Caco-2 (cell line): Measurements from ENCODE around the gene SMIM45.

Experiments
- BruUV-seq: library from RNA; stranded (reverse); fragments of 400-500 nt; replicated peaks from 2 replicates; lab custom pipeline; 2021; lab: Mats Ljungman, UMichigan
- CTCF ChIA-PET: fragments of 300-600 bp; sonication (Branson Sonifier 250); formaldehyde crosslinking; loops from one replicate; lab custom pipeline; 2022; ENCODE audit warnings: antibody characterized with exemption; lab: Charles Lee
- POLR2A ChIA-PET: fragments of 300-600 bp; sonication (Branson Sonifier 250); formaldehyde crosslinking; loops from one replicate; lab custom pipeline; 2022; ENCODE audit warnings: antibody characterized with exemption; lab: Charles Lee
- DNase-seq, 2 experiments: peaks; one replicate each; pipeline versions ENCODE4 v3.0.0 to v3.0.0-alpha.2; 2020 to 2022
- H3K27me3 ChIP-seq: replicated peaks from 2 replicates; pipeline ENCODE4 v1.6.0; 2011; ENCODE audit warnings: low read length; ENCODE audit not compliant: control insufficient read depth, insufficient read depth
- H3K36me3 ChIP-seq: 2 replicates; pipeline ENCODE4 v1.5.1; 2011; ENCODE audit warnings: low read length; ENCODE audit not compliant: control insufficient read depth, insufficient read depth
- H3K4me1 ChIP-seq: fragments of 250-450 bp; sonication (Bioruptor Pico); 2 replicates; pipeline ENCODE4 v1.5.1; 2020; ENCODE audit warnings: mild to moderate bottlenecking
- H3K4me3 ChIP-seq: 2 replicates; pipeline ENCODE4 v1.5.1; 2011; ENCODE audit warnings: low read depth, mild to moderate bottlenecking, control low read depth, low read length
- H3K9me3 ChIP-seq: fragments of 250-450 bp; sonication (Bioruptor Pico); 2 replicates; pipeline ENCODE4 v1.5.1; 2020; ENCODE audit warnings: mild to moderate bottlenecking, moderate library complexity
- H3K27ac Mint-ChIP-seq: one replicate; pipeline ENCODE4 v1.8.0; 2022; ENCODE audit warnings: mixed read lengths; ENCODE audit not compliant: unreplicated experiment
- H3K27me3 Mint-ChIP-seq: one replicate; pipeline ENCODE4 v1.8.0; 2022; ENCODE audit warnings: mixed read lengths; ENCODE audit not compliant: insufficient read depth, unreplicated experiment
- H3K36me3 Mint-ChIP-seq: one replicate; pipeline ENCODE4 v1.8.0; 2022; ENCODE audit warnings: mild to moderate bottlenecking, mixed read lengths; ENCODE audit not compliant: insufficient read depth, unreplicated experiment
- H3K4me1 Mint-ChIP-seq: one replicate; pipeline ENCODE4 v1.8.0; 2022; ENCODE audit warnings: low read depth, mixed read lengths; ENCODE audit not compliant: unreplicated experiment
- H3K4me3 Mint-ChIP-seq: one replicate; pipeline ENCODE4 v1.8.0; 2022; ENCODE audit warnings: mild to moderate bottlenecking, moderate library complexity, mixed read lengths; ENCODE audit not compliant: unreplicated experiment
- H3K9me3 Mint-ChIP-seq: one replicate; pipeline ENCODE4 v1.8.0; 2022; ENCODE audit warnings: mixed read lengths; ENCODE audit not compliant: unreplicated experiment
- intact Hi-C: fragments of 100-400 bp; cut with micrococcal nuclease; formaldehyde crosslinking; loops from one replicate; pipeline ENCODE4 v1.10.0; 2022; ENCODE audit not compliant: unreplicated experiment
- TF ChIP-seq, protein P1 (sequence below), 2 experiments: fragments of 200-600 bp in 1 of 2; IDR thresholded peaks; 1 replicate in 1 of 2; 2 replicates in 1 of 2; pipeline versions ENCODE4 v1.5.1 to v1.8.0; 2011 to 2022; ENCODE audit warnings: antibody characterized with exemption in 1 of 2, control low read depth in 1 of 2, inconsistent platforms in 1 of 2, low read depth in 1 of 2, low read length in 1 of 2, mild to moderate bottlenecking in 1 of 2, moderate library complexity in 1 of 2; ENCODE audit not compliant: insufficient read depth in 1 of 2, severe bottlenecking in 1 of 2, unreplicated experiment in 1 of 2

SMIM45 gene

DNA sequence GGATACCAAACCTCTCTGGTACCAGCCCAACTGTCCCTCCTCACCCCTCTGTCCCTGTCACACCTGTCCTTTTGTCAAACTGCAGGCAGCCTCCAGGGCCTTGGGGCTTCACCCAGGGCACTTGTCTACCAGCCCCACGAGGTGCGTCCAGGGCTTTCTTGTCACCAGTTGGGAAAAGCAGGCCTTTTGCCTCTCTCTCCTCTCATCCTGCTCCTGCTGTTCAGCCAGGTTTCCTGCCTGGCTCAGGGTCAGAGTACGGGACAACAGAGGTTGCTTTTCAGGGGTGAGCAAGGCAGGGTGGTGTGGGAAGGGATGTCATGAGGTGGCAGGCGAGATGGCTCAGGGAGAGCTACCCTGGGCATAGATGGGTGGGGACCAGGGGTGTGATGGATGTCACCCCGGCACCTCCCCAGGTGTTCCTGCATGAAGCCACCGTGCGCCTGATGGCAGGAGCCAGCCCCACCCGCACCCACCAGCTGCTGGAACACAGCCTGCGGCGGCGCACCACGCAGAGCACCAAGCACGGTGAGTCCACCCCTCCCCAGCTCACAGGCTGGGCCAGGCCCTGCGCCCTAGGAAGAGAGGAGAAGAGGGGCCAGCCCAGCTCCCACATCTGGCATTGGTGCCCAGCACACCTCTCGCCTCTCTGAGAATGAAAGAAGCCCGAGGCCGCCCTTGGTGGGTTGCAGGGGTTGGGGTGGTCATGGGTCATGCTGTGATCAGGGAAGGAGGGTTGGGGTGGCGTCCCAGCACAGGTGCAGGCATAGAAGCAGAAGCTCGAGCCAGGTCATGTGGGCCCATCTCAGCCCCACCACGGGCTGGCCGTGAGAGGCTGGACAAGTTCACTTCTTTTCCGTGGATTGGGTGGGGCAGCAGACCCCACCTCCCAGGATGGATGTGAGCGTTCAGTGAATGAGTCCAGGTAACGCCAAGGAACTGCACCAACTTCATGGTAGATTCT, 47.2 kb upstream of the SMIM45 start:
- DNase-seq: no peak
- Histone ChIP-seq H3K9me3 (no peaks in the 10 kb centered on the region), H3K4me1 (no peaks in the 10 kb centered on the region), H3K36me3 (no peaks in the 10 kb centered on the region; the same call in 1 of the 2 replicates), H3K27me3 (no peaks in the 10 kb centered on the region), H3K4me3 (no peak overlapping the region)
- Mint-ChIP-seq H3K36me3 (peaks cover 89% of the 10 kb centered on the region), H3K9me3 (no peaks in the 10 kb centered on the region), H3K4me3 (no peak overlapping the region), H3K4me1 (no peaks in the 10 kb centered on the region), H3K27me3 (no peaks in the 10 kb centered on the region), H3K27ac (no peak overlapping the region)
- ChIA-PET CTCF (no interaction called here), POLR2A (no interaction called here)
- BruUV-seq: no TSS peak
- intact Hi-C loops: no loop called here
- TF ChIP-seq, protein P1, sequence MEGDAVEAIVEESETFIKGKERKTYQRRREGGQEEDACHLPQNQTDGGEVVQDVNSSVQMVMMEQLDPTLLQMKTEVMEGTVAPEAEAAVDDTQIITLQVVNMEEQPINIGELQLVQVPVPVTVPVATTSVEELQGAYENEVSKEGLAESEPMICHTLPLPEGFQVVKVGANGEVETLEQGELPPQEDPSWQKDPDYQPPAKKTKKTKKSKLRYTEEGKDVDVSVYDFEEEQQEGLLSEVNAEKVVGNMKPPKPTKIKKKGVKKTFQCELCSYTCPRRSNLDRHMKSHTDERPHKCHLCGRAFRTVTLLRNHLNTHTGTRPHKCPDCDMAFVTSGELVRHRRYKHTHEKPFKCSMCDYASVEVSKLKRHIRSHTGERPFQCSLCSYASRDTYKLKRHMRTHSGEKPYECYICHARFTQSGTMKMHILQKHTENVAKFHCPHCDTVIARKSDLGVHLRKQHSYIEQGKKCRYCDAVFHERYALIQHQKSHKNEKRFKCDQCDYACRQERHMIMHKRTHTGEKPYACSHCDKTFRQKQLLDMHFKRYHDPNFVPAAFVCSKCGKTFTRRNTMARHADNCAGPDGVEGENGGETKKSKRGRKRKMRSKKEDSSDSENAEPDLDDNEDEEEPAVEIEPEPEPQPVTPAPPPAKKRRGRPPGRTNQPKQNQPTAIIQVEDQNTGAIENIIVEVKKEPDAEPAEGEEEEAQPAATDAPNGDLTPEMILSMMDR (IDR thresholded peaks at IDR 0.05; ENCODE audit: insufficient read depth in 1 of 2, low read depth in 1 of 2, low read length in 1 of 2, severe bottlenecking in 1 of 2, unreplicated experiment in 1 of 2): no peak

DNA sequence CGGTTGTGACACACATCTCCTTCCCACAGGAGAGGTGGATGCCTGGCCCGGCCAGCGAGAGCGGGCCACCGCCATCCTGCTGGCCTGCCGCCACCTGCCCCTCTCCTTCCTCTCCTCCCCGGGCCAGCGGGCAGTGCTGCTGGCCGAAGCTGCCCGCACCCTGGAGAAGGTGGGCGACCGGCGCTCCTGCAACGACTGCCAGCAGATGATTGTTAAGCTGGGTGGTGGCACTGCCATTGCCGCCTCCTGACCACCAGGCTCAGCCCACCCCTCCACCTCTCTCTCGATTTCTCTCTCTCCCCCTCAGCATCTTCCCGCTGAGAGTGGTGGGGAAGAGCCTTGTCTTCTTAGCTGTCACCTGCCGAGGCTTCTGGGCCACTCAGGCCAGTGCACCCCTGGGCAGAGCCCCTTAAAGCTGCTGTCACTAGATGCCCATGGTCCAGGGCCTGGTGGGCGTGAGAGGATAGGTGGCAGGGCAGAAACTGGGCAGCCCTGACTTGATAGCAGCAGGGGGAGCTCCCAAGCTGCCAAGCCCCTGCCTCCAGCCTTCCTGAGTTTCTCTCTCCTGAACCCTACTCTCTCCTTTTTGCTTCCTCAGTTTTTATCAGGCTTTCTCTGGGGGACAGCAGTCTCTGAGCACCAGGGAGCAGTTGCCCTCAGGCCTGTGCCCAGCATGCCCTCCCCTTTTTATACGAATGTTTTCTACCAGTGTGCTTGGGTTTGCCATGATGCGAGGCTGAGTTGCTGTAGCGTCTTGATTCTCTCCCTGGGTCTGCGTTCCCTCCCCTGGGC, 46.3 kb upstream of the SMIM45 start:
- no peak overlapping the region for H3K4me3 ChIP-seq
- Mint-ChIP-seq H3K4me3 (no peak overlapping the region), H3K4me1 (no peaks in the 10 kb centered on the region), H3K27ac (no peak overlapping the region), H3K36me3 (peaks cover 80% of the 10 kb centered on the region), H3K9me3 (no peaks in the 10 kb centered on the region), H3K27me3 (no peaks in the 10 kb centered on the region)
- intact Hi-C loops: no loop called here
- DNase-seq: no peak
- TF ChIP-seq, protein P1 (IDR thresholded peaks at IDR 0.05; ENCODE audit: insufficient read depth in 1 of 2, low read depth in 1 of 2, low read length in 1 of 2, severe bottlenecking in 1 of 2, unreplicated experiment in 1 of 2): no peak
- ChIA-PET POLR2A (no interaction called here), CTCF (no interaction called here)
- no TSS peak for BruUV-seq
- no peaks in the 10 kb centered on the region for H3K4me1 ChIP-seq
- H3K27me3 ChIP-seq: no peaks in the 10 kb centered on the region
- H3K9me3 ChIP-seq: no peaks in the 10 kb centered on the region
- H3K36me3 ChIP-seq: no peaks in the 10 kb centered on the region; the same call in 1 of the 2 replicates

DNA sequence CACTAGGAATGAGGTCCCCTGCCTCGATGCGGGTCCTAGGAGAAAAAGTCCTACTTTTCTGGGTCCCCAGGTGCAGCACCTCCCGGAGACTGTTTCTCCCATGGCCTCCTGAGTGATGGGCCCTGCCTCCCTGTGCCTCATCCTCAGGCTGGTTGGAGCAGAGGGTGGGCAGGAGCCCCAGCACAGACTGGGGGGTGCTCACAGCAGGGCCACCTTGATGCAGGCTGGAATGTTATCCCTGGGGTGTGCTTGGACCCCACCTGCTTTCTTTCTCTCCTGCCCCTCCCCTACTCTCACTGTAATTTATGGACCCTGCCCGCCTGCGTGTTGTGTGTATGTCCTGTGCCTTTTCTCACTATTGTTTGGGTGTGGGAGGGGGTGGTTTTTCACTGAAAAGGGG, 45.1 kb upstream of the SMIM45 start:
- TSS peak; percentile 58 for BruUV-seq
- intact Hi-C loops: no loop called here

More for the DNA sequence above, 45.1 kb upstream of the SMIM45 start:
- H3K36me3 Mint-ChIP-seq: peaks cover 79% of the 10 kb centered on the region
- Histone ChIP-seq H3K9me3 (no peaks in the 10 kb centered on the region), H3K27me3 (no peaks in the 10 kb centered on the region; the same call in 1 of the 2 replicates), H3K36me3 (no peaks in the 10 kb centered on the region; the same call in 1 of the 2 replicates), H3K4me1 (no peaks in the 10 kb centered on the region), H3K4me3 (no peak overlapping the region)
- no peak for DNase-seq
- CTCF ChIA-PET: no interaction called here
- no peaks in the 10 kb centered on the region for H3K9me3 Mint-ChIP-seq
- H3K27ac Mint-ChIP-seq: no peak overlapping the region
- H3K27me3 Mint-ChIP-seq: peaks cover 5% of the 10 kb centered on the region
- no peak overlapping the region for H3K4me3 Mint-ChIP-seq
- TF ChIP-seq, protein P1 (IDR thresholded peaks at IDR 0.05; ENCODE audit: insufficient read depth in 1 of 2, low read depth in 1 of 2, low read length in 1 of 2, severe bottlenecking in 1 of 2, unreplicated experiment in 1 of 2): no peak
- POLR2A ChIA-PET: no interaction called here
- peaks cover 7% of the 10 kb centered on the region for H3K4me1 Mint-ChIP-seq
